Measurements from ENCODE around the gene FNIP2.

DNA sequence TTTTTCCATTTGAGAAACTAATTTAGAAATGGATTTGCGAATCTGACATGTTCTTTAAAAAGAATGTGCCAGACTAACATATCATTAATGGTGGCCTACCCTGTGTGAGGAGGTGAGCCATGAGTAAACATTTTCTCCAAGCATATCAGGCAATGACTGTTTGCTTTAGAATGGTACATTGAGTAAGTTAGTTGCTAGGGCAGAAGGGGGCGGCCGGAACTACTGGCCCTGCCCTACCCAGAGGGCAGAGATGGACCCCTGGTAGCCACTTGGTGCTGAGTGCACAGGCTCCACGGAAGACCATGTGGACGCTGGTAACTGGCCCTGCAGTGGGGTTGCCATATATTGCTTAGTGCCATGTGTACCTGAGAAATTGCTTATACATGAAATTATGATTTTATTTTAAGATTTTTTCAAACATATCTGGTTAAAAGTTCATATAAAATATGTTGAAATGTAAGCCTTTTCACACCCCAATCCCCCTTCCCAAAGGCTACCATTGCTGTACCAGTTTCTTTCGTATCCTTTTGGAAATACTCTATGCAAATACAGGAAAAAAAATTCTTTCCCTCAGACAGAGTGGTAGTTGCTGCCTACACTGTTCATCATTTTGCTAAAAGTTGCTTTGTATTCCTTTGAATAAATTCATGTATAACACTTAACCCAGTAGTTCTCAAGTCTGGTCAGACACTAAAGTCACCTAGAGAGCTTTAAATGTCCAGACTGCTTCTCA lies 8.8 kb downstream of the FNIP2 start:
- TF ChIP-seq, protein P1, sequence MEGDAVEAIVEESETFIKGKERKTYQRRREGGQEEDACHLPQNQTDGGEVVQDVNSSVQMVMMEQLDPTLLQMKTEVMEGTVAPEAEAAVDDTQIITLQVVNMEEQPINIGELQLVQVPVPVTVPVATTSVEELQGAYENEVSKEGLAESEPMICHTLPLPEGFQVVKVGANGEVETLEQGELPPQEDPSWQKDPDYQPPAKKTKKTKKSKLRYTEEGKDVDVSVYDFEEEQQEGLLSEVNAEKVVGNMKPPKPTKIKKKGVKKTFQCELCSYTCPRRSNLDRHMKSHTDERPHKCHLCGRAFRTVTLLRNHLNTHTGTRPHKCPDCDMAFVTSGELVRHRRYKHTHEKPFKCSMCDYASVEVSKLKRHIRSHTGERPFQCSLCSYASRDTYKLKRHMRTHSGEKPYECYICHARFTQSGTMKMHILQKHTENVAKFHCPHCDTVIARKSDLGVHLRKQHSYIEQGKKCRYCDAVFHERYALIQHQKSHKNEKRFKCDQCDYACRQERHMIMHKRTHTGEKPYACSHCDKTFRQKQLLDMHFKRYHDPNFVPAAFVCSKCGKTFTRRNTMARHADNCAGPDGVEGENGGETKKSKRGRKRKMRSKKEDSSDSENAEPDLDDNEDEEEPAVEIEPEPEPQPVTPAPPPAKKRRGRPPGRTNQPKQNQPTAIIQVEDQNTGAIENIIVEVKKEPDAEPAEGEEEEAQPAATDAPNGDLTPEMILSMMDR (IDR thresholded peaks at IDR 0.05), result no peak
- no peak for TF ChIP-seq EZH2 (IDR thresholded peaks at IDR 0.05; ENCODE audit: borderline replicate concordance, insufficient read depth, low read depth, low read length, poor library complexity, severe bottlenecking)
